Activated CD8-positive, alpha-beta memory T cell treated with anti-CD3 and anti-CD28 coated beads, Interleukin-2, amount 50 U/mL, for 24 hours (primary cell): ENCODE measurements around the gene KRTAP1-4.
"Not testable (repeated sequence)": the region's sequence is repeated elsewhere in the genome, so short reads cannot be mapped to it uniquely, and the experiment has no call there.

Source experiments
- DNase-seq: peaks from one replicate; pipeline ENCODE4 v3.0.0-alpha.2; 2020; ENCODE audit errors: extremely low read depth

The KRTAP1-4 gene

GRCh38 chr17:41048441-41048840 lies 18.4 kb upstream of the KRTAP1-4 start:
- DNase-seq, result no peak

DNA sequence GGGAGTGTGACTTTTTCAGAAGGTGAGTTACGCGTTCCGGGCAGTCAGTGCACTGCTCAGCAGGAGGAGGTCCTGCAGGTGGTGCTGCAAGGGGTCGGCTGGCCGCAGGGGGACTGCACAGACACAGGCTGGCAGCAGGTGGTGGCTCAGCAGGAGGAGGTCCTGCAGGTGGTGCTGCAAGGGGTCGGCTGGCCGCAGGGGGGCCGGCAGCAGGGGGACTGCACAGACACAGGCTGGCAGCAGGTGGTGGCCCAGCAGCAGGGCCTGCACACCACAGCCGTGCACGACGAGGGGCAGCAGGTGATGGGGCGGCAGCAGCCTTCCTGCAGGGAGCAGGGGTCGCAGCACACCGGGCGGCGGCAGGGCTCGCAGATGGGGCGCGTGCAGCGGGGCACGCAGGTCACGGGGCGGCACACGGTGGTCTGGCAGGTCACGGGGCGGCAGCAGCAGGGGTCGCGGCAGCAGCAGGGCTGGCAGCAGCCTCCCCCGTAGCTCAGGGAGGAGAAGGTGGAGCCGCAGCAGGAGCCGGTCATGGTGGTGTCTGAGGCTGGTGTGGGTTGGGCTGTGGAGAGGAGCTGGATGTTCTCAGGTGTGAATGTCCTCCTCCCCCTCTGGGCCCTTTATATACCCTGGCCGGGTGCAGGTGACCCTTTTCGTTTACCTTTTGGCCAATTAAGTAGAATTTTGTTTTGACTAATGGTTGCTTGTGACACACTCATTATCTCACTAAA lies 16.9 kb upstream of the KRTAP1-4 start, which contains the start of gene KRTAP2-1:
KRTAP2-1 (minus strand) TSS at position 582 of the 731 bp plus-strand sequence; CDS start at position 533, 49 bp downstream.
- DNase-seq, result not testable (repeated sequence)

DNA sequence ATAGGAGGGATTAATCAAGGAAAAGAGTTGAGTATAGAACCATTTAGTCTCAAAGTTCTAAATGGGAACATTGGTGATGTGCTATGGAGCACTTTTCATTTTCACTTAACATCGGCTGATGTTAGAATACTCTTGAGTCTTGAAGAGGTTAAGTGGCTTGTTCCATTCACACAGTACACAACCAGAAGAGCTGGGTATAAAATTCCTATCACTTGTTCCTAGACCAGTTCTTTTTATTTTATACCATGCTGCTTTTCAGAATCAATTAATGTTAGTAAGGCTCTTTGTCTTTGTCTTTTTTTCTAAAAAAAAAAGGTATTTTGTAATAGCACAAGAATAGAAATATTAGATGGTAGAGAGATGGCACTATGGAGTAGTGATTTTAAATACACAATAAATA lies 13.0 kb upstream of the KRTAP1-4 start:
- DNase-seq, result no peak

- not testable (repeated sequence) for DNase-seq
Measured at GRCh38 chr17:41040783-41041571, 11.0 kb upstream of the KRTAP1-4 start, which contains the start of gene KRTAP1-1. Gene KRTAP1-1, minus strand, starts transcription at chr17:41041450. Its CDS starts 53 bp downstream, at chr17:41041397.

DNA sequence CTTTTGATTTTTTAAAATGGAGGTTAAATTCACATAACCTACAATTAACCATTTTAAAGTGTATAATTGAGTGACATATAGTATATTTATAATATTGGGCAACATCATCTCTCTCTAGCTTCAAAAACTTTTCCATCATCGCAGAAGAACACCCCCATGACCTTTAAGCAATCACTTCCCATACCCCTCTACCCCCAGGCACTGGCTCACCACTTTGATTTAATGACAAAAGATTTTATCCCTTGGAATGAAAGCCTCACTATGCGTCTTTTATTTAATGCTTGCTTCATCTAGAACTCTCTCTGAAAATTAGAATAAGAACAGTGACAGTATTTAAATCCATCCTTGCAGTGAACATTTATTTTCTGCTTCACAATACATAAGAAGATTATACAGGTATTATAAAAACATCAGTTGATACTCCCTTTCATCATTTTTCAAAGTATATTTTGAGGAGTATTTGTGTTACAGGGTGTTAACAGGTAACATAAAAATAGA lies 7.9 kb upstream of the KRTAP1-4 start:
- DNase-seq, result no peak

DNA sequence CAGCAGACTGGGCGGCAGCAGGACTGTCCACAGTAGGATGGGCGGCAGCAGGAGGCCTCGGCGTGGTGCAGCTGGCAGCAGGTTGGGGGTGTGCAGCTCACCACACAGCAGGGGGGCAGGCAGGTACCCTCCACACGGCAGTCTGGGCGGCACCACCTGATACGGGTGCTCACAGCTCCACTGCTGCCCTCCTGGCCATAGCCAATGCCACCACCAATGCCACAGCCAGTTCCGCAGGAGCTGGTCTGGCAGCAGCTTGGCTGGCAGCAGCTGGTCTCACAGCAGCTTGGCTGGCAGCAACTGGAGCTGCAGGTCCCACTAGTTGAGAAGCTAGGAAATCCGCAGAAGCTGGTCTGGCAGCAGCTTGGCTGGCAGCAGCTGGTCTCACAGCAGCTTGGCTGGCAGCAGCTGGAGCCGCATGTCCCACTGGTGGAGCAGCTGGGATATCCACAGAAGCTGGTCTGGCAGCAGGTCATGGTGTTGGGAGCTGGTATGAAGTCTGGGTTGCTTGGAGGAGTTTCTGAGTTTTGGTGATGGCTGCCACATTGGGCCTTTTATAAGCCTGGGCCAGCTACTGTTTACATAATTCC lies 4.4 kb upstream of the KRTAP1-4 start, which contains the start of gene KRTAP1-3:
KRTAP1-3 (minus strand) TSS at position 529 of the 590 bp plus-strand sequence; CDS start at position 476, 53 bp downstream.
- DNase-seq, result not testable (repeated sequence)

- no peak for DNase-seq
Measured at GRCh38 chr17:41026715-41027471, 3.1 kb downstream of the KRTAP1-4 start, which contains the start of gene KRTAP1-5. Gene KRTAP1-5, minus strand, starts transcription at chr17:41027208. Its CDS starts 53 bp downstream, at chr17:41027155.

- no peak for DNase-seq
Measured at GRCh38 chr17:41024697-41025096, 5.3 kb downstream of the KRTAP1-4 start.

GRCh38 chr17:41020336-41020735 lies 9.7 kb downstream of the KRTAP1-4 start:
- DNase-seq, result no peak

- no peak for DNase-seq
Measured at GRCh38 chr17:41019415-41019814, 10.6 kb downstream of the KRTAP1-4 start.

DNA sequence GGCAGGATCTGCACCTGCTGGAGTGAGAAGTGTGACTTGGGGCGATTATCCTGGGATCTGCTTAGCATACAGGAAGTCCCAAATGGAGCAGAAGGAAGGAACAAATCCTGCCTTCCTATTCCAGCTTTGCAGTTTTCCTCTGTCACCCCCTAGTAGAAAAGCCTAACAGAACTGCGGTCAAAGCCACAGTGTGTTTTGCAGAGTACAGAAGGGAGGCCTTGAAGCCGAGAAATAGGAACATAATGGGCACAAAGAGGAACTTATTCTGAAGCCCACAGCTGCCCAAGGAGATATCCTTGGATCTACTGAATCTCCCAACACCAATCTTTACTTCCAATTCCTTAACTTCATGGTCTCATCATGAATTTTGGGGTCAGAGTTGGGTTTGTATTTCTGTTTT lies 11.5 kb downstream of the KRTAP1-4 start:
- DNase-seq, result no peak

DNA sequence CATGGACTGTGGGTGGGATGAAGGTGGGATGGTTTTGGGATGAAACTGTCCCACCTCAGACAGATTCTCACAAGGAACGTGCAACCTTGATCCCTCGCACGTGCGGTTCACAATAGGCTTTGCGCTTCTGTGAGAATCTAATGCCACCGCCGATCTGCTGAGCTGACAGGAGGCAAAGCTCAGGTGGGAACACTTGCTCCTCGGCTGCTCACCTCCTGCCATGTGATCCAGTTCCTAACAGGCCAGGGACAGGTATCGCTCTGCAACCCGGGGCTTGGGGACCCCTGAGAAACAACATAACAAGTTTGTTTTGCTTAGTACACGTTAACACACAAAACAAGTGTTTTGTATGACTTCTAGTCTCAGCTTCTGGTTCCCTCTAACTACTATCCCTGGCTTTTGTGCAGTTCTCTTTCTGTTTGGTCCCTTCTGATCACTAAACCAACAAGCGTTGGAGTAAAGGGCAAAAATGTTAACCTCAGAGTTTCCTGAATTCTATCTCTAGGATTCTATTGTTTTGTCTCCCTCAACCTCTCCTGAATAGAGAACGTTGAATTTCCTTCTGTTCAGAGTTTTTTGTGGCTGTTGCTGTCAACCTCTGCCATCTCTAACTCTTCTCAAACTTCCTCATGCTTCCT lies 13.3 kb downstream of the KRTAP1-4 start:
- DNase-seq, result no peak

- DNase-seq, result no peak
Measured at GRCh38 chr17:41015454-41015853, 14.5 kb downstream of the KRTAP1-4 start.

- no peak for DNase-seq
Measured at GRCh38 chr17:41013606-41014005, 16.4 kb downstream of the KRTAP1-4 start.

- no peak for DNase-seq
Measured at GRCh38 chr17:41013181-41013580, 16.8 kb downstream of the KRTAP1-4 start.

DNA sequence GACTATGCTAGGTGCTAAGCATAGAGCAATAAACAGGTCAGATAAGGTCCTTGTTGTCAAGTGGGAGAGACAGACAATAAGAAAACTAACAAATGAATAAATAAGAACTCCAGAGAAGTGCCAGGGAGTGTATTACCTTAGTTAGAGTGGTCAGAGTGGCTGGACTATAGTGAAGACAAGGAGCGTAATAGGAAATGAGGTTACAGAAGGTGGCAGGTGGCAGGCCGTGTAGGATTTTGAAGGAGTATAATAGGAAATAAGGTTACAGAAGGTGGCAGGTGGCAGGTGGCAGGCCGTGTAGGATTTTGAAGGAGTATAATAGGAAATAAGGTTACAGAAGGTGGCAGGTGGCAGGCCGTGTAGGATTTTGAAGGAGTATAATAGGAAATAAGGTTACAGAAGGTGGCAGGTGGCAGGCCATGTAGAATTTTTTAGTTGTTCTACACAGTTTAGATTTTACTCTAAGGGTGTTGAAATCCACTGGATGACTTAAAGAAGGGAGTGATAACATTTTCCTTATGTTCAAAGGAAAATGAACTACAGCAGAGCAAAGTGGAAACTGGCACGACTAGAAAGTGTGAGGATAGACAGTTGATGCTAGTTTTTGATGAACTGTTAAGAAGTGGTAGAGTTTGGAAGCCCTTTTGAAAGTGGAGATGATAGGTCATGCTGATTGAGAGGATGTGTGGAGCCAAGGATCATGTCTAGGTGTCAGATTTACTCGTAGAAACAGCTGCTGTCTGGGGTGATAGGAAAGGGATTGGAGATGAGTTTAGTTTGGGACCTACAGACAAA lies 17.5 kb downstream of the KRTAP1-4 start:
- no peak for DNase-seq

DNA sequence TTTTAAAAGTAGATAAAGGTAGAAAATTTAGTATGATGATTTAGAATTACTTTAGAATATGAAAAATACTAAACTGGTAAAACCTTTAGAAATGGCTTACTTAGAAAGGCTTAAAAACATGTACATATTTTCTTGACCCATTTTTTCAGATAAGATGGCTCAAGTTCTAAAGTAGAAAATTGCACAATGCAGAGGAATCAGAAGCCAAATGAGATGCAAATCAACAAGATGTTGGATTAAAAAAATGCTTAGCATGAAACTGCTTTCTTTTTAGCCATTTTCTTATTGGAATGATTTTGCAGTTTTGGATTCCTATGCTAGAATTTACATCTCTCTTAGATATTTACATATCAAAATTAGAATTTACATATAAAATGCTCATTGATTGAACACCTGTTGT lies 19.6 kb downstream of the KRTAP1-4 start:
- no peak for DNase-seq

- no peak for DNase-seq
Measured at GRCh38 chr17:41009936-41010335, 20.1 kb downstream of the KRTAP1-4 start.

DNA sequence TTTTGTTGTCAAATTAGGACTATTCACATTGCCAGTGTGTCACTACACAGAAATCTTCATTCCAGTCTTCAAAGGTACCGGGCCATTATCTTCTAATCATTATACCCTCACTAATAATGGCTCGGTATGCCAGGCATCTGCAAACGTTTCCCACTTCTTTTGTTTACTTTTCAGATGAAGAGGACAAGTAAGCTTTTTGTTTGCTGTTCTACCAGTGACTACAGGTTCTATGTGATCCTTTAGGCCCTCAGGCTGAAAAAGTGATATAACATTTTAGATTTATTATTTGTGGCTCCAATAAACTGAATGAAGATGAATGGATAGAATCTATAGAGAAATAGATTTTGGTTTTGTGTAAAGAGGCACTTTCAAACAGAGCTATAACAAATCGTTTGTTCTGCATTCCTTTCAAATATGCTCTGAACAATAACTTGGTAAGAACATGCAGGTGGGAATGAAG lies 20.7 kb downstream of the KRTAP1-4 start:
- no peak for DNase-seq

GRCh38 chr17:41008811-41009210 lies 21.2 kb downstream of the KRTAP1-4 start, which contains the start of gene KRTAP3-1:
Gene KRTAP3-1, minus strand, starts transcription at chr17:41009128. Its CDS starts 54 bp downstream, at chr17:41009074.
- no peak for DNase-seq
